Astrocyte (in vitro differentiated cells and primary cell): ENCODE measurements around the gene CFAP74. TPM values are rescaled to one million over a fixed set of nuclear protein-coding genes. Genes with fewer than 3 reads are reported as not detected.

ENCODE experiments used
- DNase-seq: peaks from one replicate; pipeline ENCODE4 v3.0.0-alpha.2; 2010; ENCODE audit warnings: low read depth
- FAIRE-seq: peaks from 2 replicates; lab custom pipeline; 2011; peaks lifted over from hg19 to GRCh38; lab: Jason Lieb, UNC
- H2AFZ ChIP-seq: 2 replicates; pipeline ENCODE4 v1.6.0; 2012; ENCODE audit warnings: low read depth, low read length, inconsistent platforms
- H3K27ac ChIP-seq: 2 replicates; pipeline ENCODE4 v1.5.1; 2011; ENCODE audit warnings: low read depth, low read length, inconsistent platforms
- H3K27me3 ChIP-seq: 2 replicates; pipeline ENCODE4 v1.6.0; 2011; ENCODE audit warnings: low read length, inconsistent platforms; ENCODE audit not compliant: insufficient read depth
- H3K36me3 ChIP-seq: 2 replicates; pipeline ENCODE4 v1.5.1; 2011; ENCODE audit warnings: low read length, inconsistent platforms; ENCODE audit not compliant: insufficient read depth
- H3K4me1 ChIP-seq: 2 replicates; pipeline ENCODE4 v1.5.1; 2011; ENCODE audit warnings: low read length, inconsistent platforms; ENCODE audit not compliant: insufficient read depth
- H3K4me2 ChIP-seq: 2 replicates; pipeline ENCODE4 v1.6.0; 2012; ENCODE audit warnings: low read length, inconsistent platforms
- H3K4me3 ChIP-seq: 2 replicates; pipeline ENCODE4 v1.5.1; 2011; ENCODE audit warnings: low read depth, mild to moderate bottlenecking, low read length, inconsistent platforms; ENCODE audit not compliant: insufficient read depth
- H3K79me2 ChIP-seq: 2 replicates; pipeline ENCODE4 v1.6.0; 2012; ENCODE audit warnings: mild to moderate bottlenecking, low read length, inconsistent platforms; ENCODE audit not compliant: insufficient read depth
- H3K9ac ChIP-seq: 2 replicates; pipeline ENCODE4 v1.6.0; 2012; ENCODE audit warnings: mild to moderate bottlenecking, low read length, inconsistent platforms
- H3K9me3 ChIP-seq: 2 replicates; pipeline ENCODE4 v1.5.1; 2012; ENCODE audit warnings: low read depth, mild to moderate bottlenecking, low read length, inconsistent platforms; ENCODE audit not compliant: insufficient read depth
- H4K20me1 ChIP-seq: 2 replicates; pipeline ENCODE4 v1.6.0; 2012; ENCODE audit warnings: low read length, inconsistent platforms; ENCODE audit not compliant: insufficient read depth
- H3K27ac Mint-ChIP-seq: one replicate; pipeline ENCODE4 v1.8.0; 2021; ENCODE audit warnings: mild to moderate bottlenecking, mixed read lengths; ENCODE audit not compliant: unreplicated experiment
- H3K27me3 Mint-ChIP-seq: one replicate; pipeline ENCODE4 v1.8.0; 2021; ENCODE audit warnings: low read depth, mixed read lengths; ENCODE audit not compliant: unreplicated experiment
- H3K36me3 Mint-ChIP-seq: one replicate; pipeline ENCODE4 v1.8.0; 2021; ENCODE audit warnings: low read depth, mixed read lengths; ENCODE audit not compliant: unreplicated experiment
- H3K4me1 Mint-ChIP-seq: one replicate; pipeline ENCODE4 v1.8.0; 2021; ENCODE audit warnings: low read depth, mixed read lengths; ENCODE audit not compliant: unreplicated experiment
- H3K4me3 Mint-ChIP-seq: one replicate; pipeline ENCODE4 v1.8.0; 2021; ENCODE audit warnings: mild to moderate bottlenecking, moderate library complexity, mixed read lengths; ENCODE audit not compliant: unreplicated experiment
- H3K9me3 Mint-ChIP-seq: one replicate; pipeline ENCODE4 v1.8.0; 2021; ENCODE audit warnings: mild to moderate bottlenecking, mixed read lengths; ENCODE audit not compliant: unreplicated experiment
- EZH2 ChIP-seq: IDR thresholded peaks from 2 replicates; pipeline ENCODE4 v1.6.1; 2012; ENCODE audit warnings: mild to moderate bottlenecking, low read length, inconsistent platforms; ENCODE audit not compliant: insufficient read depth
- total RNA-seq: library from RNA; stranded (reverse); gene quantifications from 2 replicates; pipeline ENCODE4 v1.2.1, GENCODE V29; 2021
- TF ChIP-seq, protein P1 (sequence below): IDR thresholded peaks from 2 replicates; pipeline ENCODE4 v1.5.1; 2011; ENCODE audit warnings: low read depth, mild to moderate bottlenecking, inconsistent platforms, low read length, moderate library complexity; ENCODE audit not compliant: insufficient read depth

Gene CFAP74
- total RNA-seq, 1 donor from 2014 or later = not detected

DNA sequence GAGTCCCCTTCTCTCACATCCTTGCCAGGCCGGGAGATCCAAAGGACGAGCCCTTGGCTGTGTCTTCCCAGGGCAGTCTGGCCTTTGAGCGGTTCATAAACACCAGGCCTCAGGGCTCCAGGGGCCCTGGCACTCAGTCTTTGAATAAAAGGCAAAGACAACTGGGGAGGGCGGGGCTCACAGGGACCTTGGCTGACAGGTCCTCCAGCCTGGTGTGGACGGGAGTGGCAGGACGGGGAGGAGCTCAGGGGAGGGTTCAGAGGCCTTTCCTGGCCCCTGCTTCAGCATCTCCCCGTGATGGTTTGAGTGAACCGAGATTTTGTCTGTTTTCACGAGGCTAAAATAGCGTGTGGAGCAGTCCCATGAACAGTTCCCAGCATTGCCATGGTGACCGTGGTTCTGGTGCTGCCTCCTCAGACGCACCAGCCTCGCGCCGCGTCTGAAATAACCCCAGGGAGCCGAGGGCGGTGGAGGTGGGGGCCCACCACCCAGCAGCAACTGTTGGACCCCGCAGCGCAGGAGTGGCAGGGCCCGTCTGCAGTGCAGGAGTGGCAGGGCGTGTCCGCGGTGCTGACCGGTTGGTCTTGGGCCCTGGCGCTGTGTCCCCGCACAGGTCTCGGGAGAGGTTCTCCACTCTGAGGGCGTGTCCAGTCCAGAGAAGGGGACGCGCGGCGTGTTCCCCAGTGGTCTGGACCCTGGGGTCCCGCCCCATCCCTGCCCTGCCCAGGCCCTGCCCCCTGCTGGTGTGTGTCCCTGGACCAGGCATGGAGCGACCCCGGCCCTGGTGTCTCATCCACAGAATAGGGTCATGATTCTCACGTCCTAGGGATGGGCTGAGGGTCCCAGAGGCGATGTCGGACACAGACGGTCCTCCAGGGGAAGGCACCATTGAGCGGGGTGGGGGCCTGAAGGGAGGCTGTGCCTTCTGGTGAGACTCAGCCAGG, 39.5 kb upstream of the CFAP74 start:
- peaks cover 1% of the 10 kb centered on the region for H3K9me3 Mint-ChIP-seq
- H3K27me3 Mint-ChIP-seq = peaks cover 35% of the 10 kb centered on the region
- H2AFZ ChIP-seq = no peak overlapping the region
- H3K4me1 Mint-ChIP-seq = no peaks in the 10 kb centered on the region
- H4K20me1 ChIP-seq = no peaks in the 10 kb centered on the region
- DNase-seq = no peak
- H3K4me1 ChIP-seq = no peaks in the 10 kb centered on the region
- no peak overlapping the region for H3K4me3 ChIP-seq
- H3K9me3 ChIP-seq = no peaks in the 10 kb centered on the region
- no peak overlapping the region for H3K9ac ChIP-seq
- no peaks in the 10 kb centered on the region for H3K79me2 ChIP-seq
- no peak overlapping the region for H3K4me3 Mint-ChIP-seq
- no peak overlapping the region for H3K4me2 ChIP-seq
- FAIRE-seq = no peak
- no peak overlapping the region for H3K27ac Mint-ChIP-seq
- no peak overlapping the region for H3K27ac ChIP-seq
- peaks cover 3% of the 10 kb centered on the region for H3K36me3 Mint-ChIP-seq
- TF ChIP-seq, protein P1, sequence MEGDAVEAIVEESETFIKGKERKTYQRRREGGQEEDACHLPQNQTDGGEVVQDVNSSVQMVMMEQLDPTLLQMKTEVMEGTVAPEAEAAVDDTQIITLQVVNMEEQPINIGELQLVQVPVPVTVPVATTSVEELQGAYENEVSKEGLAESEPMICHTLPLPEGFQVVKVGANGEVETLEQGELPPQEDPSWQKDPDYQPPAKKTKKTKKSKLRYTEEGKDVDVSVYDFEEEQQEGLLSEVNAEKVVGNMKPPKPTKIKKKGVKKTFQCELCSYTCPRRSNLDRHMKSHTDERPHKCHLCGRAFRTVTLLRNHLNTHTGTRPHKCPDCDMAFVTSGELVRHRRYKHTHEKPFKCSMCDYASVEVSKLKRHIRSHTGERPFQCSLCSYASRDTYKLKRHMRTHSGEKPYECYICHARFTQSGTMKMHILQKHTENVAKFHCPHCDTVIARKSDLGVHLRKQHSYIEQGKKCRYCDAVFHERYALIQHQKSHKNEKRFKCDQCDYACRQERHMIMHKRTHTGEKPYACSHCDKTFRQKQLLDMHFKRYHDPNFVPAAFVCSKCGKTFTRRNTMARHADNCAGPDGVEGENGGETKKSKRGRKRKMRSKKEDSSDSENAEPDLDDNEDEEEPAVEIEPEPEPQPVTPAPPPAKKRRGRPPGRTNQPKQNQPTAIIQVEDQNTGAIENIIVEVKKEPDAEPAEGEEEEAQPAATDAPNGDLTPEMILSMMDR = no peak
- TF ChIP-seq EZH2 = no peak
- H3K27me3 ChIP-seq = peaks cover 20% of the 10 kb centered on the region
- H3K36me3 ChIP-seq = no peaks in the 10 kb centered on the region

DNA sequence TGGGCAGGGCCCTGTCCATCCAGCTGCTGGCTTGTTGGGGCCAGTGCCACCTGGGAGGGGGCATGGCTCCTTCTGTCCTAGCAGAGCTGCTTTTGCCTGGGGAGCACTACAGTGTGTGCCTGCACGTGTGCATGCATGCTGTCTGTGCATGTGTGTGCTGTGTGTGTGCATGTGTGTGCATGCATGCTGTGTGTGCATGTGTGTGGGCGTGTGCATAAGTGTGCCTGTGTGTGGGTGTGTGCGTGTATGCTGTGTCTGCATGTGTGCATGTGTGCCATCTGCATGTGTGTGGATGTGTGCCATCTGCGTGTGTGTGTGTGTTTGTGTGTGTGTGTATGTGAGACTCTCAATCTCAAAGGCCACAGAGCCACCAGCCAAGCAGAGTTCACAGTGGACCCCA, 38.3 kb upstream of the CFAP74 start:
- no peak for TF ChIP-seq EZH2
- TF ChIP-seq, protein P1 = no peak

DNA sequence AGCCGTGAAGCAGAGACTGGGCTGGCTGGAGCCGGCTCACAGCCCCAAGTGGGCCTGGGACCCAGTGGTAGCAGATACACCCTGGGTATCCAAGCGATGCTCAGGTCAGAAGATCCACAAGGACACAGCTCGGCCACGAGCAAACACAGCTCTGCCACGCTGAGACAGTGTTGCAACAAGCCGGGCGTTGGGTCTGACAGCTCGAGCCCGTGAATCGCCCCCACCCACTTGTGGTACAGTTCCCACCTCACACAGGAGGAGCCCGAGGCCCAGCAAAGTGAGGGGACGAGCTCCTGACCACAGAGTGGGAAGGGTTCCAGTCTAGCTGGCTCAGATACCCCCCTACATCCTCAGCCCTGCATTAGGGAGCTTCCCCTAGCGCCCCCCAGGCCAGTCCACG, 37.7 kb upstream of the CFAP74 start:
- Histone ChIP-seq H3K9ac (no peak overlapping the region), H4K20me1 (no peaks in the 10 kb centered on the region), H3K4me1 (no peaks in the 10 kb centered on the region), H3K27ac (no peak overlapping the region), H3K4me3 (no peak overlapping the region), H3K36me3 (no peaks in the 10 kb centered on the region), H3K9me3 (no peaks in the 10 kb centered on the region), H3K79me2 (no peaks in the 10 kb centered on the region), H3K4me2 (no peak overlapping the region), H2AFZ (no peak overlapping the region), H3K27me3 (peaks cover 17% of the 10 kb centered on the region)
- no peak overlapping the region for H3K4me3 Mint-ChIP-seq
- H3K27me3 Mint-ChIP-seq = peaks cover 39% of the 10 kb centered on the region
- no peak overlapping the region for H3K27ac Mint-ChIP-seq
- DNase-seq = no peak
- TF ChIP-seq, protein P1 = no peak
- TF ChIP-seq EZH2 = no peak
- H3K4me1 Mint-ChIP-seq = no peaks in the 10 kb centered on the region
- H3K9me3 Mint-ChIP-seq = peaks cover 1% of the 10 kb centered on the region
- no peak for FAIRE-seq
- H3K36me3 Mint-ChIP-seq = peaks cover 3% of the 10 kb centered on the region

More for the DNA sequence above, 38.3 kb upstream of the CFAP74 start:
- no peaks in the 10 kb centered on the region for H3K4me1 Mint-ChIP-seq
- peaks cover 39% of the 10 kb centered on the region for H3K27me3 Mint-ChIP-seq
- no peak overlapping the region for H3K4me3 Mint-ChIP-seq
- no peaks in the 10 kb centered on the region for H3K4me1 ChIP-seq
- H3K27ac ChIP-seq = no peak overlapping the region
- no peaks in the 10 kb centered on the region for H4K20me1 ChIP-seq
- no peaks in the 10 kb centered on the region for H3K9me3 ChIP-seq
- H3K9ac ChIP-seq = no peak overlapping the region
- FAIRE-seq (no peak), DNase-seq (no peak)
- peaks cover 3% of the 10 kb centered on the region for H3K36me3 Mint-ChIP-seq
- H3K4me2 ChIP-seq = no peak overlapping the region
- H3K4me3 ChIP-seq = no peak overlapping the region
- H3K36me3 ChIP-seq = no peaks in the 10 kb centered on the region
- H3K9me3 Mint-ChIP-seq = peaks cover 1% of the 10 kb centered on the region
- no peaks in the 10 kb centered on the region for H3K79me2 ChIP-seq
- no peak overlapping the region for H3K27ac Mint-ChIP-seq
- H3K27me3 ChIP-seq = peaks cover 17% of the 10 kb centered on the region
- H2AFZ ChIP-seq = no peak overlapping the region
